GM13976 (cell line): ENCODE data around the gene MS4A8.
"Not testable (repeated sequence)": the region's sequence is repeated elsewhere in the genome, so short reads cannot be mapped to it uniquely, and the experiment has no call there.

Source experiments
- DNase-seq: peaks from one replicate; pipeline ENCODE4 v3.0.0; 2012; ENCODE audit warnings: low spot score
- CTCF ChIP-seq: IDR thresholded peaks from 2 replicates; pipeline ENCODE4 v1.5.1; 2012; ENCODE audit warnings: borderline replicate concordance, mild to moderate bottlenecking; ENCODE audit not compliant: insufficient read depth; ENCODE audit errors: extremely low read depth, missing control alignments, control extremely low read depth
- in situ Hi-C: fragments of 300-500 bp; cut with MboI; formaldehyde crosslinking; loops from one replicate; pipeline ENCODE4 v1.12.0; 2022; ENCODE audit warnings: low sequenced_read_pairs, mixed read lengths, inconsistent platforms; ENCODE audit not compliant: unreplicated experiment

The MS4A8 gene

GRCh38 chr11:60706931-60707330, 7.5 kb downstream of the MS4A8 start:
- DNase-seq: no peak
- no peak for TF ChIP-seq CTCF
- in situ Hi-C loops: no loop called here

- in situ Hi-C loops: no loop called here
- DNase-seq: no peak
- no peak for TF ChIP-seq CTCF
Observed at GRCh38 chr11:60710482-60710881, 11.1 kb downstream of the MS4A8 start.

GRCh38 chr11:60711276-60711675, 11.9 kb downstream of the MS4A8 start:
- no peak for DNase-seq
- in situ Hi-C loops: no loop called here
- no peak for TF ChIP-seq CTCF

- DNase-seq, in situ Hi-C loops: not testable (repeated sequence)
Observed at GRCh38 chr11:60713423-60713822, 14.0 kb downstream of the MS4A8 start.

GRCh38 chr11:60717956-60718355, 18.5 kb downstream of the MS4A8 start:
- in situ Hi-C loops: no loop called here
- TF ChIP-seq CTCF: no peak
- no peak for DNase-seq

- no peak for TF ChIP-seq CTCF
- DNase-seq: no peak
- in situ Hi-C loops: no loop called here
Observed at GRCh38 chr11:60718524-60719316, 19.3 kb downstream of the MS4A8 start.

GRCh38 chr11:60719391-60719790, 20.0 kb downstream of the MS4A8 start:
- no peak for TF ChIP-seq CTCF
- no peak for DNase-seq
- in situ Hi-C loops: no loop called here
